Astrocyte (in vitro differentiated cells and primary cell): ENCODE measurements around the gene KLHL18. TPM values are rescaled to one million over a fixed set of nuclear protein-coding genes. Genes with fewer than 3 reads are reported as not detected.

ENCODE experiments used
- DNase-seq: peaks from one replicate; pipeline ENCODE4 v3.0.0-alpha.2; 2010; ENCODE audit warnings: low read depth
- FAIRE-seq: peaks from 2 replicates; lab custom pipeline; 2011; peaks lifted over from hg19 to GRCh38; lab: Jason Lieb, UNC
- H2AFZ ChIP-seq: 2 replicates; pipeline ENCODE4 v1.6.0; 2012; ENCODE audit warnings: low read depth, low read length, inconsistent platforms
- H3K27ac ChIP-seq: 2 replicates; pipeline ENCODE4 v1.5.1; 2011; ENCODE audit warnings: low read depth, low read length, inconsistent platforms
- H3K27me3 ChIP-seq: 2 replicates; pipeline ENCODE4 v1.6.0; 2011; ENCODE audit warnings: low read length, inconsistent platforms; ENCODE audit not compliant: insufficient read depth
- H3K36me3 ChIP-seq: 2 replicates; pipeline ENCODE4 v1.5.1; 2011; ENCODE audit warnings: low read length, inconsistent platforms; ENCODE audit not compliant: insufficient read depth
- H3K4me1 ChIP-seq: 2 replicates; pipeline ENCODE4 v1.5.1; 2011; ENCODE audit warnings: low read length, inconsistent platforms; ENCODE audit not compliant: insufficient read depth
- H3K4me2 ChIP-seq: 2 replicates; pipeline ENCODE4 v1.6.0; 2012; ENCODE audit warnings: low read length, inconsistent platforms
- H3K4me3 ChIP-seq: 2 replicates; pipeline ENCODE4 v1.5.1; 2011; ENCODE audit warnings: low read depth, mild to moderate bottlenecking, low read length, inconsistent platforms; ENCODE audit not compliant: insufficient read depth
- H3K79me2 ChIP-seq: 2 replicates; pipeline ENCODE4 v1.6.0; 2012; ENCODE audit warnings: mild to moderate bottlenecking, low read length, inconsistent platforms; ENCODE audit not compliant: insufficient read depth
- H3K9ac ChIP-seq: 2 replicates; pipeline ENCODE4 v1.6.0; 2012; ENCODE audit warnings: mild to moderate bottlenecking, low read length, inconsistent platforms
- H3K9me3 ChIP-seq: 2 replicates; pipeline ENCODE4 v1.5.1; 2012; ENCODE audit warnings: low read depth, mild to moderate bottlenecking, low read length, inconsistent platforms; ENCODE audit not compliant: insufficient read depth
- H4K20me1 ChIP-seq: 2 replicates; pipeline ENCODE4 v1.6.0; 2012; ENCODE audit warnings: low read length, inconsistent platforms; ENCODE audit not compliant: insufficient read depth
- H3K27ac Mint-ChIP-seq: one replicate; pipeline ENCODE4 v1.8.0; 2021; ENCODE audit warnings: mild to moderate bottlenecking, mixed read lengths; ENCODE audit not compliant: unreplicated experiment
- H3K27me3 Mint-ChIP-seq: one replicate; pipeline ENCODE4 v1.8.0; 2021; ENCODE audit warnings: low read depth, mixed read lengths; ENCODE audit not compliant: unreplicated experiment
- H3K36me3 Mint-ChIP-seq: one replicate; pipeline ENCODE4 v1.8.0; 2021; ENCODE audit warnings: low read depth, mixed read lengths; ENCODE audit not compliant: unreplicated experiment
- H3K4me1 Mint-ChIP-seq: one replicate; pipeline ENCODE4 v1.8.0; 2021; ENCODE audit warnings: low read depth, mixed read lengths; ENCODE audit not compliant: unreplicated experiment
- H3K4me3 Mint-ChIP-seq: one replicate; pipeline ENCODE4 v1.8.0; 2021; ENCODE audit warnings: mild to moderate bottlenecking, moderate library complexity, mixed read lengths; ENCODE audit not compliant: unreplicated experiment
- H3K9me3 Mint-ChIP-seq: one replicate; pipeline ENCODE4 v1.8.0; 2021; ENCODE audit warnings: mild to moderate bottlenecking, mixed read lengths; ENCODE audit not compliant: unreplicated experiment
- CTCF ChIP-seq: IDR thresholded peaks from 2 replicates; pipeline ENCODE4 v1.5.1; 2011; ENCODE audit warnings: low read depth, mild to moderate bottlenecking, inconsistent platforms, low read length, moderate library complexity; ENCODE audit not compliant: insufficient read depth
- EZH2 ChIP-seq: IDR thresholded peaks from 2 replicates; pipeline ENCODE4 v1.6.1; 2012; ENCODE audit warnings: mild to moderate bottlenecking, low read length, inconsistent platforms; ENCODE audit not compliant: insufficient read depth
- total RNA-seq: library from RNA; stranded (reverse); gene quantifications from 2 replicates; pipeline ENCODE4 v1.2.1, GENCODE V29; 2021

The KLHL18 gene
- total RNA-seq, 1 donor from 2014 or later, result 53.2 TPM

- H2AFZ ChIP-seq, result no peak overlapping the region
- H3K79me2 ChIP-seq, result no peaks in the 10 kb centered on the region
- H3K4me1 ChIP-seq, result peaks cover 11% of the 10 kb centered on the region
- no peaks in the 10 kb centered on the region for H3K36me3 ChIP-seq
- Mint-ChIP-seq H3K27ac (peak overlapping the region; percentile 43), H3K36me3 (no peaks in the 10 kb centered on the region), H3K4me3 (no peak overlapping the region), H3K9me3 (no peaks in the 10 kb centered on the region), H3K4me1 (peaks cover 9% of the 10 kb centered on the region), H3K27me3 (no peaks in the 10 kb centered on the region)
- peak overlapping the region; percentile 51 for H3K4me2 ChIP-seq
- H3K27me3 ChIP-seq, result no peaks in the 10 kb centered on the region
- no peaks in the 10 kb centered on the region for H3K9me3 ChIP-seq
- H3K4me3 ChIP-seq, result no peak overlapping the region
- peak; percentile 91 for DNase-seq
- H3K27ac ChIP-seq, result no peak overlapping the region
- TF ChIP-seq CTCF (no peak), EZH2 (no peak)
- no peaks in the 10 kb centered on the region for H4K20me1 ChIP-seq
- no peak for FAIRE-seq
- H3K9ac ChIP-seq, result no peak overlapping the region
Observed at GRCh38 chr3:47266709-47267489, 15.8 kb upstream of the KLHL18 start.

DNA sequence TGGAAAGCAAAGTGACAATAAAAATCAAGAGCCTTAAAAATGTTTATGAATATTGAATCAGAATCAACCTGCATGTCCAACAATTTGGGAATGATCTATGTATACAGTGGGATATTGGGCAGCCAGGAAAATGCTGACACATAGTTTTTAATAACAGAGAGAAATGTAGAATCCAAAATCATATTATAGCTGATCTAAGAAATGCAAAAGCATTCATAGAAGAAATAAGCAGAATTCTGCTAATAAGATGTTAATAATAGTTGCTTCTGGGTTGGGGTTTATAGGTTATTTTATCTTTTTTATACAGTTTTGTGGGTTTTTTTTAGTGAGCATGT is 15.3 kb upstream of the KLHL18 start:
- Mint-ChIP-seq H3K27me3 (no peaks in the 10 kb centered on the region), H3K36me3 (no peaks in the 10 kb centered on the region), H3K9me3 (no peaks in the 10 kb centered on the region), H3K27ac (peak overlapping the region; percentile 43), H3K4me3 (no peak overlapping the region), H3K4me1 (peaks cover 9% of the 10 kb centered on the region)
- H3K36me3 ChIP-seq, result no peaks in the 10 kb centered on the region
- TF ChIP-seq CTCF (no peak), EZH2 (no peak)
- no peak overlapping the region for H3K4me2 ChIP-seq
- no peaks in the 10 kb centered on the region for H3K9me3 ChIP-seq
- H2AFZ ChIP-seq, result no peak overlapping the region
- H4K20me1 ChIP-seq, result no peaks in the 10 kb centered on the region
- no peak overlapping the region for H3K9ac ChIP-seq
- no peak overlapping the region for H3K4me3 ChIP-seq
- H3K27ac ChIP-seq, result no peak overlapping the region
- DNase-seq (no peak), FAIRE-seq (no peak)
- H3K27me3 ChIP-seq, result no peaks in the 10 kb centered on the region
- peaks cover 11% of the 10 kb centered on the region for H3K4me1 ChIP-seq
- no peaks in the 10 kb centered on the region for H3K79me2 ChIP-seq

DNA sequence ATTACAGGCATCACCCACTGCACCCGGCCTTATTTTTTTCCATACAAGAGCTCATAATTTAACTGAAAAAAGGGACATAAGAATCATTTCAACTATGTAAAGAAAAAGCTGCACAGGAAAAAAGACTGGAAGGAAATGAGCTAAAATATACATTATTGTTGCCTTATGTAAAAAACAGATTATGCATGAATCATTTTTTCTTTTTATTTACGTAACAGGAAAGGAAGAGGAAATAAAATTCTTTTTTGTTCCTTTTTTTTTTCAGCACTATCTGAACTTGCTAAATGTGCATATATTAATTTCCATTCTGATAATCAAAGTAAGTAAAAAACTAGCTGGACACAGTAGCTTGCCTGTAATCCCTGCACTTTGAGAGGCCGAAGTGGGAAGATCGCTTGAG is 12.2 kb upstream of the KLHL18 start:
- no peaks in the 10 kb centered on the region for H4K20me1 ChIP-seq
- Mint-ChIP-seq H3K4me1 (peaks cover 9% of the 10 kb centered on the region), H3K27me3 (no peaks in the 10 kb centered on the region), H3K27ac (no peak overlapping the region), H3K9me3 (no peaks in the 10 kb centered on the region), H3K36me3 (peaks cover 6% of the 10 kb centered on the region), H3K4me3 (no peak overlapping the region)
- no peaks in the 10 kb centered on the region for H3K36me3 ChIP-seq
- no peak overlapping the region for H3K9ac ChIP-seq
- H2AFZ ChIP-seq, result no peak overlapping the region
- peaks cover 11% of the 10 kb centered on the region for H3K4me1 ChIP-seq
- H3K79me2 ChIP-seq, result no peaks in the 10 kb centered on the region
- H3K4me3 ChIP-seq, result no peak overlapping the region
- H3K4me2 ChIP-seq, result no peak overlapping the region
- DNase-seq, result no peak
- H3K27me3 ChIP-seq, result no peaks in the 10 kb centered on the region
- TF ChIP-seq CTCF (no peak), EZH2 (no peak)
- H3K9me3 ChIP-seq, result no peaks in the 10 kb centered on the region
- FAIRE-seq, result no peak
- H3K27ac ChIP-seq, result no peak overlapping the region
